ENCODE measurements around the gene ZNF280D.
"Not testable (repeated sequence)": the region's sequence is repeated elsewhere in the genome, so short reads cannot be mapped to it uniquely, and the experiment has no call there.

Gene ZNF280D

DNA sequence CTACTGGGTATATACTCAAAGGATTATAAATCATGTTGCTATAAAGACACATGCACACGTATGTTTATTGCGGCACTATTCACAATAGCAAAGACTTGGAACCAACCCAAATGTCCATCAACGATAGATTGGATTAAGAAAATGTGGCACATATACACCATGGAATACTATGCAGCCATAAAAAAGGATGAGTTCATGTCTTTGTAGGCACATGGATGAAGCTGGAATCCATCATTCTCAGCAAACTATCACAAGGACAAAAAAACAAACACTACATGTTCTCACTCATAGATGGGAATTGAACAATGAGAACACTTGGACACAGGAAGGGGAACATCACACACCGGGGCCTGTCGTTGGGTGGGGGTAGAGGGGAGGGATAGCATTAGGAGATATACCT is 23.8 kb downstream of the ZNF280D start:
- not testable (repeated sequence) for DNase-seq

DNA sequence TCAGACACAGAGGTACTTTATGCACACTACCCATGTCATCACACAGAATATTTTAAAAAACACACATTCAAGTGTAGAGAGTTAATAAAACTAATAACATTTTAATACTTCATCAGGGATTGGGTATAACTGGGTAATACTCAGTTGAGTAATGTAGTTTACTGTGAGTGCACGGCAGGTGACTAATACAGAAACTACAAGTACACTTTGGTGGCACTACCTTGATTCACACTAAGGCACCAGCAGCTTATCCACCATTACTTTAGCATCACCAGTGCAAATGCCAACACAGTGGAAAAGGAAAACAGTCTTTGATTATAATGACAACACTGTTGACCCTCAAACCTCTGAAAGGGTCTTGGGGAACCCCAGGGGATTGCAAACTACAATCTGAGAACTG is 33.6 kb downstream of the ZNF280D start:
- no peak for DNase-seq

- no peak for DNase-seq
These were observed 35.0 kb downstream of the ZNF280D start for GRCh38 chr15:56698270-56698669.

- no peak for DNase-seq
These were observed 39.5 kb downstream of the ZNF280D start for GRCh38 chr15:56693761-56694160.

DNA sequence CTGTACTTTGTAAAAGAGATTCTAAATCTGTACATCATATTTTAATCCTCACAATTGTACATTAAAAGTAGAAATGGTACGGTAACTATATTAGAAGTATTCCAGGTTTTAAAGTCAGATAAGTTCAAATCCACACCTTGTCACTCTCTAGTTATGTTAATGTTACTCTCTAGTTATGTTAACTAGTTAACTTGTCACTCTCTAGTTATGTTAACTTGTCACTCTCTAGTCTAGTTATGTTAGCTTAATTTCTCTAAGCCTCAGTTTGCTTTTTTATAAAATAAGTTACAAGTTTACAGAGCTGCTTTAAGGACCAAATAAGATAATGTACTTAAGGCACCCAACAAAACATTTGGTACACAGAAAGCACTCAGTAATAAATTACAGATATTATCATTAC is 42.6 kb downstream of the ZNF280D start:
- DNase-seq = no peak

- no peak for DNase-seq
These were observed 49.4 kb downstream of the ZNF280D start for GRCh38 chr15:56683908-56684307.

GRCh38 chr15:56681113-56681512 is 52.2 kb downstream of the ZNF280D start:
- no peak for DNase-seq

DNA sequence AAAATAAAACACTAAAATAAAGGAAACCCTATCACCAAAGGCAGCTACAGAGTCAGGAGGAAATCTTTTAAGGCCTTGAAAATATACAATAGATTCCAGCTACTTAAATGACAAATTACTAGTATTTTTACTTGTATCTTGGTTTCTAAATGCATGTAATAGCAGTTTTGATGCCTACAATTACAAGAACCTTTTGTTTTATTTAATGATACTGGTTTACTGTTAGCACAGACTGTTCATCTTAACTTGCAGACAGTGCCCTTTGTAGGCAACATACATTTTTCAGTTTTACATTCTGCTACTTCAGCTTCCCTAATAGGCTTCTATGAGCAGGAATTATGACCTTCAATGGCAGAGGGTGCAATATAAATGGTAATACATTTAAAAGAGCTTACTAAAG is 54.1 kb downstream of the ZNF280D start:
- no peak for DNase-seq

GRCh38 chr15:56678571-56678970 is 54.7 kb downstream of the ZNF280D start:
- no peak for DNase-seq

- DNase-seq = no peak
These were observed 56.0 kb downstream of the ZNF280D start for GRCh38 chr15:56677271-56677670.

DNA sequence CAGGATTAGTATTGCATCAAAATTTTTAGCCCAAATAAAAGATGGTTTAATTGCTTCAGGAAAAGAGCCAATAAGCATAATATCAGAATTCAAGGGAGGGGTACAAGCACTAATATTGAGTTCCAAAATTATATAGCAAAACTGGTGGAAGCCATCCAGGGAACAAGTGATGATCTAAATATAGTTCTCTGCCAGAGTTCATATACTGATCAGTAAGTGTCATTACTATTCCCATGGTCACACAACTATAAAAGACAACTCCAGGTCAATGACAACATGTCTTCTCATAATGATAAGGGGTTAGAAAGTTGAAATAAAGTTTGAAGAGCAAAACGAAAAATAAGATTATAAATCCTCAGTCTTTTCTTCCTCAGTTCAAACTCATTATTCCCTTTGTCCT is 57.4 kb downstream of the ZNF280D start:
- DNase-seq = no peak

- DNase-seq = no peak
These were observed 58.5 kb downstream of the ZNF280D start for GRCh38 chr15:56674857-56675256.

GRCh38 chr15:56672721-56673120 is 60.6 kb downstream of the ZNF280D start:
- DNase-seq = no peak

DNA sequence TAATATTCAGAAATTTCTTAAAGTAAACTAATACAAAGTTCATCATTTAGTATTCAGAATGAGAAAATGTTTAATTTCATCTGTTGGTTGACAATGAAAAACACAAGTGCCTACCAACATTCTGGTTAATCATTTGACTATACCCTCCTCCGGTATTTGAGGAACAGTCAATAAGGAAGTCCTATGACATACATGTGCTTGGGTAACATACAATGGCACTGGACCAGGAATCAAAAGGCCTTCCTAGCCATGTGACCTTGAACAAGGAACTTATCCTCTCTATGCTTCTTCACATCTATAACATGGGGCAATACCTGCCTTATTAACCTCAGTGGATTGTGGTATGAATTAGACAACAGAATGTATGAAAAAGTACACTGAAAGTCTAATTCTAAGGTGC is 65.8 kb downstream of the ZNF280D start:
- no peak for DNase-seq

DNA sequence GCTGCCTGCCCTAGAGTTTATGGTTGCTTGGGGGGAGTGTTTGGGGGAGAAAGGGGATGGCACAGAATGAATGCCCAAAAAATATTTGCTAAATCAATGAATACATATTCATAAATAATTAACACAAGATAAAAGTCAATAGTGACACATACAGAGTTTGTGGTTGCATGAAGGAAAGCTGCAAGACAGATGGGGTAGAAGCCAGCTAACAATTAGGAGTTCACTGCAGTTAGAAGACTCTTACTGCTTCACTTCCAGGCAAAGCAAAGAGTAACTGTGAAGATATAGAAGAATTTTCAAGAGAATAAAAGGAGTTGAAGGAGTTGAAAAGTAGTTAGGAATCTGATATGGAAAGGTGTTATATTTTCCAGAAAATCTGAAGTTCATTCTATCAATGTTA is 72.4 kb downstream of the ZNF280D start:
- DNase-seq = no peak

GRCh38 chr15:56659197-56659596 is 74.1 kb downstream of the ZNF280D start:
- no peak for DNase-seq

- DNase-seq = no peak
These were observed 78.7 kb downstream of the ZNF280D start for GRCh38 chr15:56654624-56655023.

DNA sequence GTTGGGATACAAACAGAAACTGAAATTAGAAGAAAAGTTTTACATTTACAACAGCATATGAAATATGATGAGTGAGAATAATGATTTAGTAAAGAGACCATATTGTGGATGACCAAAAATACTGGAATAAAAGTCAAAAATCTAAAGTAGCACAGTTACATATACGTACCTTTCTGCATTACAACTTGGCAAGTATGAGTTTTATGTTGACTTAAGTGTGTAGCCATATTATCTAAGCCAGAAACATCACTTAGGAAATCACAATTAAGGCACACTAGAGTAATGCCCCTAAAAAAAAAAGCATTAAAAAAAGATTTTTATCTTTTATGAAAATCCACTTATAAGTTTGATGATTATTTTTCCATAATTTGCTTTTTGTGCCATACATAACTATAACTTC is 79.1 kb downstream of the ZNF280D start:
- DNase-seq = no peak

DNA sequence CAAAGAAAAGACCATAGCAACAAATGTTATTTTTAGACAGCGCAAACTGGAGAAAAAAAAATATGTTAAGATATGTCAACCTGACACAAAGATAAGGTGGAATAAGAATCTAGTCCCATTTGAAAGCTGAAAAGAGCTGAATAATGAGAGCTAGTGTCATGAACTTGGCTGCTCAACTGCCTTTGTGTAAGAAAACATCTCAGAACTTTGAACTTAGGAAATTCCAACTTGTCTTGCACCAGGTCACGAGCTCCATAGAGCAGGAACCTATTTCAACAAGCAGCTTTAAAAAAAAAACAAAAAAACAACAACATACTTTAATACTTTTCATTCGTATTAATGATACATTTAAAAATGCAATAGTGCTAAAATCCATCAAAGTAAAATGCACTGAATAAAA is 79.5 kb downstream of the ZNF280D start:
- DNase-seq = no peak

DNA sequence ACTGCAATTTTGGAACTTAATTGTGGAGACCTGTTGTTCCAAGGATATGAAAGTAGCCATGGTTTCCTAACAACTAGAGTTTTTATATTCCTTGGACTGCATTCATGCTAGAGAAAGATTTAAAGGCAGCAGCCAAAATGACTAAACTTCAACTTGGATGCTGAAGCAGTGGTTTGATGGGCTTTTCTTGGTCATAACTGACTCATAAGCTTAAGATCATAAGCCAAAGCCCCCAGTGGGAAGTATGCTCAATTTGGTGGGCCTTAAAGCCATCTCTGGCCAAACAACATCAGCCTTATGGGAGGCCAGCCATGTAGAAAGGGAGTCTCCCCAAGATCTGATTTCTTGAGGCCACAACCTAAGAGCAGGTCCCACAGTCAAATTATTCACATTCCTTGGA is 80.2 kb downstream of the ZNF280D start:
- DNase-seq = no peak

DNA sequence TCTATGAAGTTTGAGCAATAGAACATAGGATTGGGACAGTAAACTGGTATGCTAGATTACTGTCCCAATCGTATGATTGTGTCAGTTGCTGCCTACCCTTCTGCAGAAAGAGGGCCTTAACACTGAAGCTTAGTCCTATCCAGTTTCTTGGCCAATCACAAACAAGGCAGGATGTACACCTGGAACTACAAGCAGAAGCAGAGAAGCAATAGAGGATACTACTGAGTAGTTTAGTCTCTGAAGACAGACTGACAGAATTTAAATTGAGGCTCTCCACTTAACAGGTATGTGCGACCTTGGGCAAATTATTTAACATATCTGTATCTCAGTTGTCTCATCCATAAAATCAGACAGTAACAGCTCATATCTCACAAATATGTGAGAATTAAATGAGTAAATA is 85.0 kb downstream of the ZNF280D start:
- no peak for DNase-seq

GRCh38 chr15:56640549-56640948 is 92.8 kb downstream of the ZNF280D start:
- DNase-seq = no peak

DNA sequence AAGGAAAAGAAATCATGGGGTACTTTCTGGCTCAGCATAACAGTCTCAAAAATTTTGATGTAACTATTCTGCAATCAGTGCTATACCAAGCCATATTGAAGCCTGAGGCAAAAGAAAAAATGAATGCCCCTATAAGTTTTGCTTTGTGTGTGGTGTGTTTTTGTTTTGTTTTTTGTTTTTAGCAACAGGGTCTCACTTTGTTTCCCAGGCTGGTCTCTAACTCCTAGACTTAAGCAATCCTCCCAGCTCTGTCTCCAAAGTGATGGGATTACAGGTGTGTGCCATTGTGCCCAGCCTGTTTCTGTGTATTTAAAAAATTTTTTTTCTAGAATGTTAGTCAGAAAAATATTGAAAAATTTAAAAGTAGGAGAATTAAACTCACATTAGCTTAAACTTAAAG is 93.2 kb downstream of the ZNF280D start:
- no peak for DNase-seq

DNA sequence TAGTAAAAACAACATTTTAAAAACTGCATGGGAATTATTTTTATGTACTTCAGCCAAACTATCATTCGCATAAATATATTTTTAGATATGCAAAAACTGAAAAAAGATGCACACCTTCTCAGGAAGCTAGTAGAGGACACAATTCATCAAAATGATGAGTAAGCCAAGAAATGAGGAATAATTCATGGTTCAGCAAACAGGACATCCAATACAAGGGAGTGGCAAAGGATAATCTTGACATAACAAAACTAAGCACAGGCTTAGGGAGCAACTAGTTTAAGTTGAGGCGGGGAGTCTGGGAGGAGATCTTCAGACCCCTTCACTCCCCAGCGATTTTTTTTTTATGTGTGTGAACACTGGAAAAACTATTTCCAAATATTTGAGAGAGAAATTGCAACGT is 93.7 kb downstream of the ZNF280D start:
- no peak for DNase-seq

GRCh38 chr15:56631765-56632164 is 101.5 kb downstream of the ZNF280D start:
- no peak for DNase-seq

DNA sequence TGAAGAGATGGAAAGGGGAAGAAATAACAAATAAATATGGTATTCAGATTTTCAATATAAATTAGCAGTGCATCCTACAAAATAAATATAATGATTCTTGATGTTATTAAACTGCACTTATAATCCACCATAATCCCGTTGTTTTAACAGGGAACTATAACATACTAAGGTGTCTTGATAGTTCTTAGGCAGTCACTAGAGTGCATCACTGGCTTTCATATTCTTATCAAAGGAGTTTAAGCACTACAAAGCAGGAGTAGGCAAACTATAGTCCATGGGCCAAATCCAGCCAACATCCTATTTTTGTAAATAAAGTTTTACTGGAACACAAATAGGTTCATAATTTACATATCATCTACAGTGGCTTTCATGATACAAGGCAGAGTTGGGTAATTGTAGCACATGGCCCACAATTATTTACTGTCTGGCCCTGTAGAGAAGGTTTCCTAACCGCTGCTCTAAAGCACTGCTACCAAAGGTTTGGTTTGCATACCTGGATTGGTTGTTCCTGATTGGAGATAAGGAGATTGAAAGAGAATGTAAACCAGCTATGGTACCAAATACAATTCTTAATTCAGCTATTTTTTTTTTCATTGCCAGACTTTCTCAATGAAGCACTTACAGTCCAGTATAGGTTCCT is 104.3 kb downstream of the ZNF280D start:
- DNase-seq = no peak

Data from NCI-H1092 treated with DMSO at 0.1 percent for 48 hours (cell line).